GM19023 (cell line): Measurements from ENCODE around the gene CNGA3.
"Not testable (repeated sequence)": the region's sequence is repeated elsewhere in the genome, so short reads cannot be mapped to it uniquely, and the experiment has no call there.

ENCODE experiments used
- ATAC-seq: cut with Tn5 transposase; IDR thresholded peaks from one replicate; pipeline ENCODE4 v1.9.1; 2021; ENCODE audit warnings: mild to moderate bottlenecking, moderate library complexity; ENCODE audit not compliant: unreplicated experiment

CNGA3 gene

GRCh38 chr2:98346311-98347236 is at the start of gene CNGA3:
Gene CNGA3, plus strand, starts transcription at chr2:98346456. Its CDS starts 23,520 bp downstream, at chr2:98369976.
- ATAC-seq = no peak

GRCh38 chr2:98297817-98298682 is 48.2 kb upstream of the CNGA3 start:
- ATAC-seq = no peak

- no peak for ATAC-seq
Measured at GRCh38 chr2:98298683-98299164, 47.5 kb upstream of the CNGA3 start.

- ATAC-seq = no peak
Measured at GRCh38 chr2:98299211-98299905, 46.9 kb upstream of the CNGA3 start.

GRCh38 chr2:98300141-98300874 is 45.9 kb upstream of the CNGA3 start:
- no peak for ATAC-seq

- ATAC-seq = no peak
Measured at GRCh38 chr2:98301469-98301868, 44.8 kb upstream of the CNGA3 start.

- not testable (repeated sequence) for ATAC-seq
Measured at GRCh38 chr2:98307131-98307696, 39.0 kb upstream of the CNGA3 start.

- ATAC-seq = no peak
Measured at GRCh38 chr2:98308068-98308467, 38.2 kb upstream of the CNGA3 start.

- ATAC-seq = no peak
Measured at GRCh38 chr2:98308532-98308931, 37.7 kb upstream of the CNGA3 start.

GRCh38 chr2:98309580-98309979 is 36.7 kb upstream of the CNGA3 start:
- ATAC-seq = no peak

GRCh38 chr2:98310010-98310409 is 36.2 kb upstream of the CNGA3 start:
- no peak for ATAC-seq

- ATAC-seq = no peak
Measured at GRCh38 chr2:98311090-98311489, 35.2 kb upstream of the CNGA3 start.

- ATAC-seq = no peak
Measured at GRCh38 chr2:98311771-98312545, 34.3 kb upstream of the CNGA3 start.

- no peak for ATAC-seq
Measured at GRCh38 chr2:98313492-98314250, 32.6 kb upstream of the CNGA3 start.

GRCh38 chr2:98314251-98314650 is 32.0 kb upstream of the CNGA3 start:
- no peak for ATAC-seq

- no peak for ATAC-seq
Measured at GRCh38 chr2:98315957-98316356, 30.3 kb upstream of the CNGA3 start.

- ATAC-seq = no peak
Measured at GRCh38 chr2:98317214-98317613, 29.0 kb upstream of the CNGA3 start.

GRCh38 chr2:98320171-98320570 is 26.1 kb upstream of the CNGA3 start:
- not testable (repeated sequence) for ATAC-seq
